SIG-M5 treated with dmso at 0.1 percent for 504 hours (cell line): ENCODE measurements around the gene TTC3.

Source experiments
- DNase-seq: peaks from one replicate; lab custom pipeline; 2025; ENCODE audit not compliant: unreplicated experiment; lab: John Stamatoyannopoulos, UW

Gene TTC3

DNA sequence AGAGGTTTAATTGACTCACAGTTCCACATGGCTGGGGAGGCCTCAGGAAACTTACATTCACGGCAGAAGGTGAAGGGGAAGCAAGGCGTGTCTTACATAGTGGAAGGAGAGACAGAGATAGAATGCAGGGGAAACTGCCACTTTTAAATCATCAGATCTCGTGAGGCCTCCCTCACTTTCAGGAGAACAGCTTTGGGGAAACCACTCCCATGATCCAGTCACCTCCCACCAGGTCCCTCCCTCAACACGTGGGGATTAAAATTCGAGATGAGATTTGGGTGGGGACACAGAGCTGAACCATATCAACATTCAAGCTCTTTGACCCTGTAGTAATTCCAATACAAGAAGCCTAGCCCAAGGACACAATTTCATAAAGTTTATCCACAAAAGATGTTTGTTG lies 13.9 kb upstream of the TTC3 start:
- DNase-seq = no peak

DNA sequence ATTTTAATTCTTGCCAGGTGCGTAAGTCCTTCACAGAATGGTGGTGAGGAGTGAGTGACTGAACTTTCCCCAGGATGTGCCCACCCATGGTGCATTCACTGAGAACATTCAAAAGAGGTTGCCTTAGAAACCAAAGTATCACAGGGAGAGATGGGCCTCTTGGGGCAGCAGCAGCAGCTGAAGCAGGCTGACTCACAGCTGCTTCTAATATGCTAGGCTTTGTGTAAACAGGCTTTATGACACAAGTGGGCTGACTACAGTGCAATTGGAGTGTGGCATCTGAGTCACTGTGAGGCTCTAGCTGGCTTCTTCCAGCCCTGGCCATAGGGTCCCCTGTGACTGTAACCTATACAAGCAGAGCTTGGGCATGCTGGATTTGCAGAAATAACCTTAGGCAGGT lies 12.8 kb upstream of the TTC3 start:
- peak; percentile 61 for DNase-seq

DNA sequence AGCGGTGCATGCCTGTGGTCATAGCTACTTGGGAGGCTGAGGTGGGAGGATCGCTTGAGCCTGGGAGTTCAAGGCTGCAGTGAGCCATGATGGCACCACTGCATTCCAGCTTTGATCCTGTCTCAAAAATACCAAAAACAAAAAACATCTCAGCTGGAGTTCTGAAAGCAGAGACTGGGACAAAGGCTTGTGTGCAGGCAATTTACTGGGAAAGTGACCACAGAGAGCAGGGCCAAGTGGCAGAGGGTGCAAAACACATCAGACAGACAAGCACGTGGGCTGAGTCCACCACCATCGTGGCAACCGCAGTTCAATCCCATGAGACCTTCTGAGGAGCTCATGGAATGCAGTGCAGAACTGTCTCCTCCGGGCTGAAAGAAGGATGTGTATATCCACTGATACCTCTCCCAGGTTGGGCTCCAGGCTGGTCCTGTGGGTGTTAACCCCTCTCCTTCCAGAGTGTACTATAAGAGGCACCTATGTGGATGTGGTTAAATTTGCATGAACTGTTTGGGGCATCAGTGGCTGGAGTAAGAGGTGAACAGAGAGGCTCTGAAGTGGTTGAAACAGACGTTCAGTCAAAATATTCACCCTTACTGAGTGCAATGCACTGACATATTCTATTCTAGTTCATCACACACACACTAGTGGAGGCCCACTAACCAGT lies 11.0 kb upstream of the TTC3 start:
- DNase-seq = no peak

- no peak for DNase-seq
These were observed 10.5 kb upstream of the TTC3 start for GRCh38 chr21:37062593-37062935.

DNA sequence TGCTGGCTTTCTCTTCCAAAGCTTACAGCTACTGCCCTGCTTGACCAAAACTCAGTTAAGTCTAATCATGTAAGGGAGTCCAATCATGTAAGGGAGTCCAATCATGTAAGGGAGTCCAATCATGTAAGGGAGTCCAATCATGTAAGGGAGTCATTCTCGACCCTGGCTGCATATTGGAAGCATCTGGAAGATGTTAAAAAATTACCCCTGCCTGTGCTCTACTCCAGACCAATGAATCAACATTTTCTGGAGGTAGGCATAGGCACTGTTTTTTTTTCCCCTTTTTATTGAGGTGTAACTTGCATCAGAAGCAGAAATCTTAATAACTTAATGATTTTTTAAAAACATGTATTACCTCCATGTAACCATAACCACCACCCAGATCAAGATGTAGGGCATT lies 9.6 kb upstream of the TTC3 start:
- no peak for DNase-seq

DNA sequence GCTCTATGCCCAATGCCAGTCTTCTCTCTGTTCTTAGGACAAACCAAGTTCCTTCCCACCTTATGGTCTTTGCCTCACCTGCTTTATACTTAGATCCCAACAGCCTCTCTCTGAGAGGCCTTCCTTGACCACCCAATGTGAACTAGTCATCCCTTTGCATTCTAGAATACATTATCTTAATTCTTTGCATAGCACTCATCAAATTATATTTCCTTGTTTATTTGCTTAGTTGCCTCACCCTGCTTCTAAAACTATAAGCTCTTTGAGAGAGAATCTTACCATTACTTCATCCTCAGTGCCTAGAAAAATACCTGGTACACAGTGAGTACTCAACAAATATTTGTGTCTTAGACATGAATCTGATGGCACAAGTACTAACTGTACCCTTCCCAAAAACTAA lies 8.2 kb upstream of the TTC3 start:
- no peak for DNase-seq

DNA sequence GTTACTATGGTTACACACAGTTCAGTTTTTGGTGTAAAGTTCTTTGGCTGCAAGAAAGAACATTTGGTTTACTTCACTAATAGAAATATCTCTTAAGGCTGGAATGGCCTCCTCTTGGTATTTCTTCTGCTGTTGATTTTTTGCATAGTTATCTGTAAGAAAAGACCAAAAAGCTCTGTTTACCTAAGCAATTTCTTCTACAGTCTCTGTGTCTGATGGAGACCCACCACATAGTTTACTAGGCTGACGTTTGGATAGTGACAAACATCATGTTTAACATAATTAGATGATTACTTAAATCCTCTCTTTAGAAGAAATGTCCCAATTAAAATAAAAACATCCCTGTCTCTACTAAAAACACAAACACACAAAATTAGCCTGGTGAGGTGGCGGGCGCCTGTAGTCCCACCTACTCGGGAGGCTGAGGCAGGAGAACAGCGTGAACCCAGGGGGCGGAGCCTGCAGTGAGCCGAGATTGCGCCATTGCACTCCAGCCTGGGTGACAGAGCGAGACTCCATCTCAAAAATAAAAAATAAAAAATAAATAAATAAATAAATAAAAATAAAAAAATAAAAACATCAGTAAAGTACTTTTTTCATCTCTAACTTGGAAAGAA lies 7.4 kb upstream of the TTC3 start:
- DNase-seq = no peak

- peak; percentile 65 for DNase-seq
These were observed 1.3 kb upstream of the TTC3 start for GRCh38 chr21:37071561-37072273.

DNA sequence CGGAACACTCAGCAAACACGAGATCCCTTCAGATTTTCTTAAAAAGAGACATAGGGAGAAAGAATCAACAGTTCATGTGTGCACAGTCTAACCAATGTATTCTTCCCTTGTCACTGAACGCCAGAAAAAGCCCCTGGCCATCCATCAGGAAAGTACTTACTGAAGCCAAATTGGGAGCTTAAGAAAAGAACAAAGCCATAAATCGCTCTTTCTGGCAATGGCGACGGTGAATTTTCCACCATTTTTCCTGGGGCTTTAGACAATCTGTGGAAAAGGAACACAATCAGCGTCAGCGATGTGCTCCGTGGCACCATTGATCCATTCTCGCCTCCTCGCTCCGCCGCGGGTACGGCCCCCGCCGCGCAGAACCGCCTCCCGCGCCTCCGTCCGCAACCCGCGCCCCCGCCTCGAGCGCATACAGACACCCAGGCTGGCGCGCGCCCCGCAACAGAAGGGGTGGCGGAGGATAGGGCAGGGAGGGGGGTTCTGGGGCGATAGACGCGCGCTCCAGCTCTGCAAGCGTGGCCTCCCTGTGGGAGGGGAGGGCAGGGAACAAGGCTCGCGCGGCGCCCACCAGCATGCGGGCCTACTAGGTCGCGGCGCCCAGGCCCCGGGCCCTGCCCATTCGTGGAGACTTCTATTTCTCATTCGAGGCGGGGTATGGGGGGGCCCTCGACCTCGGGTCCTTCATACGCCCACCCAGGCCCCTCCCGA lies 623 bp upstream of the TTC3 start:
- DNase-seq = peak; percentile 71

DNA sequence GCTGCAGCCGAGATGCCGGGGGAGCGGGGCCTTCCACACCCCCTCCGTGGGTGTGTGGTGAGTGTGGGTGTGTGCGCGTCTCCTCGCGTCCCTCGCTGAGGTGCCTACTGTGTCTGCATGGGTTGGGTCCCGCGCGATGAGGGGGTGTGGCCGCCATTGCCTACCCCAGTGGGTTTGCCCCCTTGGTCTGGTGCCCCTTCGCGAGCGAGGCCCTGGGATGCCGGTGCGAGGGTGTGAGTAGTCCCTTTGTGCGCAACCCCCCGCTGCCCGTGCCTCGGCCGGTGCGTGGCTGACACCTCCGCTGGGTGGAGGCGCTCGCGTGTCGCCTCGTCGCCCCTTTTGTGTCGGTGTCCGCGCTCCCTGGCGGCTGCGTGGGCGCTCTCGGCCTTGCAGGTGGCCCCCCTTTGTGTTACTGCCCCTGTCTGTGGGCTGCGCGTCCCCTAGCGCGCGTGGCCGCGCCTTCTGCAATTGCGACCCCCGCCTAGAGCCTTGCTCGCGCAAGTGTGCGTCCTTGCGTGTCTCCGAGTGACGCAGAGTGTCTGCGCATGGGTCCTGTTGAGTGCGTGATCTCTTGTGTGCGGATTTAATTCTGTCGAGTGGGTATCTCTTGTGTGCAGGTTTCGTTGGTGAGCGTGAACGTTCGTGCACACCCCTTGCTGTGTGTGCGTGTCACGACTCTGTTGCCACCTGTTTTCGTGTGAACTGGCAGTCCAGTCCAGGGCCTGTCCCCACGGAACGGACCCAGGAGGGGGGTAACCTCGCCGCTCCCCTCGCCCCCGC lies 553 bp downstream of the TTC3 start:
- DNase-seq = peak; percentile 44

GRCh38 chr21:37074197-37074510 lies 1.1 kb downstream of the TTC3 start:
- DNase-seq = no peak

- peak; percentile 22 for DNase-seq
These were observed 1.5 kb downstream of the TTC3 start for GRCh38 chr21:37074546-37074945.

- DNase-seq = peak; percentile 12
These were observed 2.2 kb downstream of the TTC3 start for GRCh38 chr21:37075214-37075770.

GRCh38 chr21:37076087-37076850 lies 3.2 kb downstream of the TTC3 start:
- DNase-seq = no peak

DNA sequence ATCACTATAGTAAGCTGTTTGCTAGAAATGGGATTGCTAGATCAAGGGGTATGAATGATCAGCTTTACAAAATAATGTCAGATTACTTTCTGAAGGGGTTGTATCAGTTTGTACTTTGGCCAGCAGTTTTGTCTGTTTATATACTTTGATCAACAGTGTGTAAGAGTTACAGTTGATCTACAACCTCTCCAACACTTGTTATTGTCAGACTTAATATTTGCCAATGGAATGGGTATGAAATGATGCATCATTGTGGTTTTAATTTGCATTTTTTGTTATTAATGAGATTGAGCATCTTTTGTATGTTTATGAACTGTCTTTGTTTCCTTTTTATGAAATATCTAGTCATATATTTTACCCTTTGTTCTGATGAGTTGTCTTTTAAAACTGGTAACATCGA lies 4.3 kb downstream of the TTC3 start:
- DNase-seq = no peak

- DNase-seq = peak; percentile 44
These were observed 6.3 kb downstream of the TTC3 start for GRCh38 chr21:37079211-37079824.

DNA sequence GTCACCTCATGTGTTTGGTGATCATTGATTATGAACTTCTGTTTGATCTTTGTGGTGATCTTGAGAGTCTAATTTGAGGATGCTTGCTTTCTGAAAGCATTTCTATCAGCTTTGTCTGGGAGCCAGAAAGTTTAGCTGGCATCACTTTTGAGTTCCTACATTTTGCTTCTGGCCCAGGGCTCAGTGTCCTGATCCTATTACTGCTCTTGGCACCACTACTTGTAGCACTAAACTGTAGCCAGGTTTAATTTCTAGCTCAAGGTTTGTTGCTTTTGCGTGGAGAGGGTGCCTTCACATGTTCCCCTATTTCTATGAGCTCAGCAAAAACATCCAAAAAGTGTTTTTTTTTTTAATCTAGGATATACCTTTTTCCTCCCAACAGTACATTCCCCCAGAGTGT lies 9.3 kb downstream of the TTC3 start:
- no peak for DNase-seq

GRCh38 chr21:37082856-37083528 lies 9.9 kb downstream of the TTC3 start:
- peak; percentile 17 for DNase-seq

DNA sequence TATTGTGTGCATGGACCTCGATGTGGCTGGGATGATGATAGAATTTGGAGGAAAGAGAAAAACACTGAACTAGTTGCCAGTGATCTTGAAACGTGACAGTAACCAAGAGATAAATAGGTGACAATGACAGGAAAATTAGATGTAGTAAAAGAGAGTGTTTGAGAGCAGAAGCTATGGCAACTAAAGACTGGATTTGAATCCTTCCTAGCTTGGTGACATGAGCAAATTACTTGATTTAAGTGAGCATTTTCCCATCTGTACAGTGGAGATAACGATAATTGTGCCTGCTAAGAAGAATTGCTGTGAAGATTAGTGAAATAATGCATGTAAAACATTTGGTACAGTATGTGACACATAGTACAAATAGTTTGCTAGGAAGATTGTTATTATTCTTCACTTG lies 12.7 kb downstream of the TTC3 start:
- DNase-seq = no peak
